ENCODE measurements around the gene EXOC6B.
"Not testable (repeated sequence)": the region's sequence is repeated elsewhere in the genome, so short reads cannot be mapped to it uniquely, and the experiment has no call there.

Gene EXOC6B

GRCh38 chr2:72676341-72677025 lies 149.3 kb downstream of the EXOC6B start:
- peak in 1 of 3 experiments; percentile 35 for DNase-seq

- no peak for DNase-seq
Observed at GRCh38 chr2:72674982-72675915, 150.6 kb downstream of the EXOC6B start.

GRCh38 chr2:72673279-72673678 lies 152.6 kb downstream of the EXOC6B start:
- no peak for DNase-seq

- DNase-seq: no peak
Observed at GRCh38 chr2:72669121-72669520, 156.7 kb downstream of the EXOC6B start.

GRCh38 chr2:72668647-72669046 lies 157.2 kb downstream of the EXOC6B start:
- DNase-seq: no peak

GRCh38 chr2:72665448-72665847 lies 160.4 kb downstream of the EXOC6B start:
- DNase-seq: no peak

- DNase-seq: no peak
Observed at GRCh38 chr2:72661985-72662384, 163.8 kb downstream of the EXOC6B start.

GRCh38 chr2:72649810-72650209 lies 176.0 kb downstream of the EXOC6B start:
- DNase-seq: no peak

- not testable (repeated sequence) for DNase-seq
Observed at GRCh38 chr2:72641221-72641620, 184.6 kb downstream of the EXOC6B start.

GRCh38 chr2:72638600-72639211 lies 187.1 kb downstream of the EXOC6B start:
- DNase-seq: no peak

GRCh38 chr2:72636210-72636609 lies 189.6 kb downstream of the EXOC6B start:
- no peak for DNase-seq

- DNase-seq: no peak
Observed at GRCh38 chr2:72630767-72631166, 195.1 kb downstream of the EXOC6B start.

GRCh38 chr2:72629062-72629461 lies 196.8 kb downstream of the EXOC6B start:
- no peak for DNase-seq

GRCh38 chr2:72627083-72627482 lies 198.8 kb downstream of the EXOC6B start:
- no peak for DNase-seq

GRCh38 chr2:72625366-72625765 lies 200.5 kb downstream of the EXOC6B start:
- DNase-seq: no peak

- DNase-seq: no peak
Observed at GRCh38 chr2:72623481-72623880, 202.4 kb downstream of the EXOC6B start.

- peak in 2 of 3 experiments; percentile 15 to 71 for DNase-seq
Observed at GRCh38 chr2:72619626-72620025, 206.2 kb downstream of the EXOC6B start.

GRCh38 chr2:72613931-72614330 lies 211.9 kb downstream of the EXOC6B start:
- DNase-seq: no peak

- no peak for DNase-seq
Observed at GRCh38 chr2:72612614-72613160, 213.1 kb downstream of the EXOC6B start.

GRCh38 chr2:72607189-72607588 lies 218.6 kb downstream of the EXOC6B start:
- DNase-seq: no peak

GRCh38 chr2:72605836-72606442 lies 219.9 kb downstream of the EXOC6B start:
- peak in 2 of 3 experiments; percentile 0 to 39 for DNase-seq

GRCh38 chr2:72604468-72604867 lies 221.4 kb downstream of the EXOC6B start:
- DNase-seq: no peak

- DNase-seq: no peak
Observed at GRCh38 chr2:72603481-72603880, 222.4 kb downstream of the EXOC6B start.

All from NCI-H1417 (cell line).